Suprapubic skin (tissue), 4 donors: ENCODE data around the gene DCD.

Source experiments
- CTCF ChIP-seq, 2 donors: fragments of 200-600 bp in 1 of 2; fragments of 450-650 bp in 1 of 2; sonication (generic) in 1 of 2; IDR thresholded peaks; one replicate each; pipeline ENCODE4 v1.5.1; 2016 to 2019; ENCODE audit warnings: antibody characterized with exemption in 2 of 2, mild to moderate bottlenecking in 1 of 2, moderate library complexity in 1 of 2
- POLR2A ChIP-seq, 2 donors: fragments of 450-650 bp; IDR thresholded peaks; one replicate each; pipeline ENCODE4 v1.6.1; 2017; ENCODE audit warnings: antibody characterized with exemption in 2 of 2, mild to moderate bottlenecking in 2 of 2, moderate library complexity in 2 of 2
- POLR2AphosphoS5 ChIP-seq, 3 donors: sonication (generic); formaldehyde crosslinking; IDR thresholded peaks; one replicate each; pipeline ENCODE4 v1.6.1; 2017; ENCODE audit warnings: antibody characterized with exemption in 3 of 3

- no peak for TF ChIP-seq CTCF (IDR thresholded peaks at IDR 0.05)
- no peak for TF ChIP-seq POLR2AphosphoS5 (IDR thresholded peaks at IDR 0.05)
- no peak for TF ChIP-seq POLR2A (IDR thresholded peaks at IDR 0.05)
Observed at GRCh38 chr12:54598970-54599369, 49.2 kb downstream of the DCD start.
